HG03103 (cell line): ENCODE results near the gene MT1H.

Source experiments
- ATAC-seq: cut with Tn5 transposase; IDR thresholded peaks from one replicate; pipeline ENCODE4 v1.9.1; 2021; ENCODE audit warnings: low read depth; ENCODE audit not compliant: unreplicated experiment

MT1H gene

DNA sequence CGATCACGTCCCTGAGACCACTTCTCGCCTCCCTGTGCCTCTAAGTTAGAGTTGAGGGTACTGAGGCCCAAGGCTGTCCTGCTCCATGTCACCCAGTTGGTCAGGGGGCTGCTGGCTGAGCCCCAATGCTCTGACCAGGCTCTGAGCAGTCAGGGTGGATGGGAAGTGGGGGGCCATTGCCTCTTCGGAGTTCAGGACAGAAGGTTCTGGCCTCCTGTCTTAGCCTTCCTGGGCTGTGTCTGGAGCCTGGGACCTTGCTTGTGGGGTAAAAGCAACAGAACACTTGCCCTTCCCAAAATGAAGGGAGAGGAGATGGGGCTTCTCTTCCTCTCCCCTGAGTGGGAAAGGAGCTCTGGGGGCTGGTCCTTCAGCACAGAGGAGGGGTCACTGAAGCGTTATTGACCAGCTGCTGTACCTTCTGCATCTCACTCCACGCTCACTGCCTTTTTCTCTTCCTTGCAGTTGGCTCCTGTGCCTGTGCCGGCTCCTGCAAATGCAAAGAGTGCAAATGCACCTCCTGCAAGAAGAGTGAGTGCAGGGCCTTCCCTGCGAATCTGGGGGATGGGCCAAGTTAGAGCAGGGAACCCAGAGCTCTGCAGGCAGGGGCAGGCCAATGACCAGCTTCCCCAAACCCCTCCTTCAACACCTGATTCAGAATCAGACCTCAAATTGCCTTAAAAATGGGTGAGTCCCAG, 13.2 kb downstream of the MT1H start:
- ATAC-seq, result no peak

DNA sequence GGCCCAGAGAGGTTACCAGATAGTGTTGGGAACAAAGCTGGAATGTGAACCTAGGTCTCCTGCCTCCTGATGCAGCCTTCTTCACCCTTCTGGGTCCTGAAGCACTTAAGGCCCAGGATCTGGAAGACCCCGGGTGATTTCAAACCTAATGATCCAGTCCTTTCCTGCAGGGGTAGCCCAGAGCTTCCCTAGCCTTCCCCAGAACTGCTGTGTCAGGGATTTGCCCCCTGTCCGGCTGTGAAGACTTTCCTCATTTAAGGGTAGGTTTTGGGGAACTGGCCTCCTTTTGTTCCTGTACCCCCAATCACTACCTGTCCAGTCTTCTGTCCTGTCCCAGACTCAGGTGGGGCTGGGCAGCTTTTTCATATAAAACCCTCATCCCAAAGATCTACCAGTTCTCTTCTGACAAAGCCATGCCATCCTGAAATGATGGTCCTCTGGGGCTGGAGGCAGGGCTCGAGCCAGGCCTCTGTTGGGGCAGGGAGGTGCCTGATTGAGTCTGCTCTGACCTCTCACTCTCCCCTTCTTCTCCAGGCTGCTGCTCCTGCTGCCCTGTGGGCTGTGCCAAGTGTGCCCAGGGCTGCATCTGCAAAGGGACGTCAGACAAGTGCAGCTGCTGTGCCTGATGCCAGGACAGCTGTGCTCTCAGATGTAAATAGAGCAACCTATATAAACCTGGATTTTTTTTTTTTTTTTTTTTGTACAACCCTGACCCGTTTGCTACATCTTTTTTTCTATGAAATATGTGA, 14.0 kb downstream of the MT1H start:
- no peak for ATAC-seq

DNA sequence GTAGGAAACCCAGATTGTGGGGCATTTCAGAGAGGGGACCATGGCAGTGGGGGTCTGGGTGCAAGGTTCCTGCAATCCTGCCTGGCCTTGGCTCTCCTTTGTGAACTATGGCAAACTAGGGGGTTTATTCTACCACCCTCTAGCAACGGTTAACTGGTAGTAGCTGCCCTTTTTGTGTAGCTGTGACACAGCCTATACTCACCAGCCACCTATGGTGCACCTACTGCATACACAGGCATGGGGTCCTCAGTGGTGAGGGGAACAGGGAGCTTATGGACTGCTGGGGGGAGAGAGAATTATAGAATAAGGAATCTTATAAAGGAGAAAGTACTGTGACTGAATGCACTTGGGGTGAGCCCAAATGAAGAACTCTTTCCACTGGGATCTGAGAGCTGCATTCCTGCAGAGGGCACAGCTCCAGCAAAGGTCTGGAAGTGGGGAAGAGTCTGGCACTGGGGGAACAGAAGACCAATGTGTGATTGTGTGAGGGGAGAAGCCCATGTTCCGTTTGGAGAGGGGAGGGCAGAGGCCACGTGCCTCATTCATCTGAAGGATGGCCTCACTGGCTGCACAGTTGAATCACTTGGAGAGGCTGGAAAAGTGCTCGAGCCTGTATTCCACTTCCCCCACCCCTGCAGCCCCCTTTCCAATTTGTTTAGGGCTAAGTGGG, 14.8 kb downstream of the MT1H start:
- no peak for ATAC-seq

GRCh38 chr16:56684926-56685590, 15.4 kb downstream of the MT1H start:
- ATAC-seq, result no peak

GRCh38 chr16:56686758-56687157, 17.1 kb downstream of the MT1H start:
- ATAC-seq, result no peak

DNA sequence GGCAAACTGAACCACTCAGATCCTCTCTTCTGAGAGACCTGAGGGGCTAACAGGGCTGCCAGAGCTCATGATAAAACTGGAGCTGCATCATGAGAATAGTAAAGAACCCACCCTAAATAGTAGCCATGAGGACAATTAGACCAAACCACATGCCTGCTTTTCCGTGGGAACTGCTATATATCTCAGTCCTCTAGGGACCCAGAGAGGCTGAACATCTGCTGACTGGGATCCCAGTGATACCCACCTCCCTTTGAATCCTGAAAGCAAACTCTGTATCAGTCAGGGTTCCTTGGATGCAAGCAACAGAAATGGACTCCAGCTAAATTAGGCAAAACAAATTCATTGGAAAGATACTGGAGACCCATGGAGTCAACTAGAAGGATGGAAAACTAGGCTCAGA, 19.1 kb downstream of the MT1H start:
- no peak for ATAC-seq

- ATAC-seq, result no peak
Measured at GRCh38 chr16:56689171-56689570, 19.6 kb downstream of the MT1H start.

DNA sequence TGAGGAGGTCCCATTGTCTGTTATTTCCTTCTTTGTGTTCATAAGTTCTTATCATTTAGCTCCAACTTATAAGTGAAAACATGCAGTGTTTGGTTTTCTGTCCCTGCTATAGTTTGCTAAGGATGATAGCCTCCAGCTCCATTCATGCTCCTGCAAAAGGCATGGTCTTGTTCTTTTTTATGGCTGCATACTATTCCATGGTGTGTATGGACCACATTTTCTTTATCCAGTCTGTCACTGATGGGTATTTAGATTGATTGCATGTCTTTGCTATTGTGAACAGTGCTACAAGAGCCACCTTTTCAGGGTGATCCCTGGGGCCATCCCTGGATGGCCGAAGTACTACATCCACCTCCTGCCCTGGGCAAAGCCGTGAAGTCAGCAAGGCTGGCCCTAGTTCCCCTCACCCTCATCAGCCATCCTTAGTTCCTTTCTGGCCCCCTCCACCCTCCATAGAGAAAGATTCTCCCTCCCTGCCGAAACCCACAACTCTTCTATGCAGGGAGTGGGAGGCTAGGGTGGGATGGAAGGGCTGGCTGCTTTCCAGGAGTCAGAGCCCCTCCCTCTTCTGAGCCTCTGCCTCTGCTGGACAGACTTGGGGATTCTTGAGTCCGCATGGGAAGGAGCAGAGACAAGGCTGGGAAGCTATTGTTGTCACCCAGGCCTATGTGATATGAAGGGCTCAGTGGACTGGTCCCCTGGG, 21.0 kb downstream of the MT1H start:
- ATAC-seq, result no peak

- ATAC-seq, result no peak
Measured at GRCh38 chr16:56691885-56692284, 22.3 kb downstream of the MT1H start.

DNA sequence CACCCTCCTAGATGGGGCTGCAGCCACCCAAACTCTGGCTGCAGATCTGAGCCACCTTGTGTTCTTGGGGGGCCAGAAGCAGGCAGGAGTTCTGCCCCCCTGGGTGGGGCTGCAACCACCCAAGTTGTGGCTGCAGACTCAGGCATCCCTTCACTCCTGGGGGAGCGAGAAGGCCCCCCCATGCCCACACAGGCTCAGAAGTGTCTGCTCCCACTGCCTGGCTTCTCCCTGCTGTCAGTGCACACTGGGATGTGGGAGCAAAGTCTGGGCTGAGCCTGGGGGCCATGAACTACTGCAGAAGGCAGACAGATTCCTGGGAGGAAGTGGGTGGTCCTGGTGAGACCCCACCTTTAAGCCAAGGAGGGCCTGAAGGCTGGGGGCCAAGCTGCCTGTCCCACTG, 25.6 kb downstream of the MT1H start:
- ATAC-seq, result no peak

GRCh38 chr16:56697456-56698155, 28.0 kb downstream of the MT1H start:
- no peak for ATAC-seq

- no peak for ATAC-seq
Measured at GRCh38 chr16:56700195-56700594, 30.6 kb downstream of the MT1H start.

DNA sequence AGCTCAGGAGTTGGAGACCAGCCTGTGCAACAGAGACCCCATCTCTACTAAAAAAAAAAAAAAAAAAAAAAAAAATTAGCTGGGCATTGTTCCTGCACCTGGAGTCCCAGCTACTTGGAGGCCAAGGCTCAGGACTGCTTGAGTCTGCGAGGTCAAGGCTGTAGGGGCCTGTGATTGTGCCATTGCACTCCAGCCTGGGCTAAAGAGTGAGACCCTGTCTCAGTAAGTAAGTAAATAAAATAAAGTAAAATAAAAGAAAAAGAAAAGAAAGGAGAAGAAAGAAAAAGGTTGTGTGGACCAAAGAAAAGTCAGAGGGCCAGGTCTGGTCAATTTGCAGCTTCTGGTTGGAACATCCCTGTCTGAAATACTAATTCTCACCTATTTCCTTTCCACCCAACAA, 31.0 kb downstream of the MT1H start:
- ATAC-seq, result no peak

DNA sequence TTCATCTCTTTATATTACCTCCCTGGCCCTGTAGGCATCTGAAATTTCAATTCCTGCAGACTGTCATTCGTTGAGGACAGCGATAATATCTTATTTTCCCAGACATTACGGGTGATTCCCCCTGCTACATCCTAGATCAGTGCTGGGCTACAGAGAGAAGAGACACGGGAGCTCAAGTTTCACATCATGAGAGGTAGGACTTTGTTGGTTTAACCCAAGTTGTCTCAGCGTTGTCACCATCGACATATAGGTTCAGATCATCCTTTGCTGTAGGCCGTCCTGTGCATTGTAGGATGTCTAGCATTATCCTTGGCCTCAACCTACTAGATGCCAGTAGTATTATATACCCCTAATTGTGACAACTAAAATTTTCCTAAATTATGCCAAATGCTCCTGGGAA, 31.9 kb downstream of the MT1H start:
- no peak for ATAC-seq

- ATAC-seq, result no peak
Measured at GRCh38 chr16:56702836-56703235, 33.2 kb downstream of the MT1H start.

GRCh38 chr16:56708525-56709442, 39.2 kb downstream of the MT1H start:
- ATAC-seq, result no peak

- no peak for ATAC-seq
Measured at GRCh38 chr16:56709443-56710040, 39.9 kb downstream of the MT1H start.

DNA sequence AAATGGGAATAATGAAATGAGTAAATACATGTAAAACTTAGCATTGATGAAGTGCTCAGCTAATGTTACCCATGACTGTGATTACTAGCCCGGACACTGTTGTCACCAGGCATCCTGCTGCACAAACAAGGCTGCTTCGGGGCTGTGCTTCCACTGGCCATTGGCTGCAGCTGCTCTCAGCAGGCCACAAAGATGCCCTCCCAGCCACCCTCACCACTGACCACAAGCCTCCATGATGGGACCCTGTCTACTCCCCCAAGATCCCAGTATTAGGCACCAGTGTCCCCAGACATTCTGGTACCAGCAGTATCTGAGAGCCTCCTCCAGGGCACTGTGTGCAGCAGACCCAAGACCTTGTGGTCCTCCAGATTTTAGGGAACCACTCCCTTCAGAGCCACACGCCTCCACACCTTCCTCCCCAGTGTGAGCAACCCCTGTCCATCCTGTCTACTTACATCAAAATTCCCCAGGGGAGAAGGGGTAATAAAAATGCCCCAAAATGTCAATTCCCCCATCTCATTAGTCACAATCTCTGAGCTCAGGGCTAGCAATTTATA, 40.6 kb downstream of the MT1H start:
- ATAC-seq, result no peak
